ENCODE results near the gene TAS1R2. TPM values are rescaled to one million over a fixed set of nuclear protein-coding genes. Genes with fewer than 3 reads are reported as not detected.

TAS1R2 gene
- polyA plus RNA-seq, 2 of the 4 experiments (the other 2 are of a cell fraction), result not detected

DNA sequence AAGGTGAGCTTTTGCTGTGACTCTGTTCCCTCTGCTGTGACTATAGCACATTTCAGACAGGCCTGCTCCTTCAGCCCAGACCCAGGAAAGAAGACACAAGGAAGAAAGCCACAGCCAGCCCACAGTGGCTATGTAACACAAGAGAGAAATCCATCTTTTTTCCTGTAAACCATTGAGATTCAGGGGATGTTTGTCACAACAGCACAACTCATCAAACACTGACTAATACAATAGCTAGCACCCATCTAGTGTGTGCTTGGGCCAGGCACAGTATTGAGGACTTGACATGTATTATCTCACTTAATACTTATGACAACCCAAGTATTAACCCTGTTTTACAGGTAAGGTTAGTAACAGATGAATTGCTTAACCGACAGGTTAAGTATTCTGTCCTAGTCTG is 29.8 kb downstream of the TAS1R2 start:
- WGBS (ENCODE audit: missing lambda C conversion rate), result 64% methylated on average over 1 of the region's 1 CpG
- no peak for TF ChIP-seq KDM5A (IDR thresholded peaks at IDR 0.05)
- no peak for TF ChIP-seq SREBF2 (IDR thresholded peaks at IDR 0.05)
- TF ChIP-seq PHF8 (IDR thresholded peaks at IDR 0.05; ENCODE audit: borderline replicate concordance, low read depth), result no peak
- no peak for TF ChIP-seq KDM1A (IDR thresholded peaks at IDR 0.05; ENCODE audit: low read depth)
- no peak for TF ChIP-seq FOSL2 (IDR thresholded peaks at IDR 0.05)
- TF ChIP-seq FOSL2 (CRISPR knock-in tag; IDR thresholded peaks at IDR 0.05), result no peak
- TF ChIP-seq, protein P1, sequence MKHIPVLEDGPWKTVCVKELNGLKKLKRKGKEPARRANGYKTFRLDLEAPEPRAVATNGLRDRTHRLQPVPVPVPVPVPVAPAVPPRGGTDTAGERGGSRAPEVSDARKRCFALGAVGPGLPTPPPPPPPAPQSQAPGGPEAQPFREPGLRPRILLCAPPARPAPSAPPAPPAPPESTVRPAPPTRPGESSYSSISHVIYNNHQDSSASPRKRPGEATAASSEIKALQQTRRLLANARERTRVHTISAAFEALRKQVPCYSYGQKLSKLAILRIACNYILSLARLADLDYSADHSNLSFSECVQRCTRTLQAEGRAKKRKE (CRISPR knock-in tag; IDR thresholded peaks at IDR 0.05; ENCODE audit: low read depth), result no peak
- TF ChIP-seq, protein P2, sequence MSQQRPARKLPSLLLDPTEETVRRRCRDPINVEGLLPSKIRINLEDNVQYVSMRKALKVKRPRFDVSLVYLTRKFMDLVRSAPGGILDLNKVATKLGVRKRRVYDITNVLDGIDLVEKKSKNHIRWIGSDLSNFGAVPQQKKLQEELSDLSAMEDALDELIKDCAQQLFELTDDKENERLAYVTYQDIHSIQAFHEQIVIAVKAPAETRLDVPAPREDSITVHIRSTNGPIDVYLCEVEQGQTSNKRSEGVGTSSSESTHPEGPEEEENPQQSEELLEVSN (IDR thresholded peaks at IDR 0.05; ENCODE audit: borderline replicate concordance, low read depth), result no peak
- CTCF ChIA-PET, result interaction anchor here (1.0 to 2.1 kb wide), 3 partner anchors 9 to 232 kb away, joined by 3 to 11 read pairs (median 5); no protein-coding TSS in a partner anchor
- POLR2A ChIA-PET, result no interaction called here
- H3K4me3 ChIP-seq, result no peak overlapping the region
- H3K4me1 ChIP-seq, result no peaks in the 10 kb centered on the region
- ATAC-seq (no peak), DNase-seq (ENCODE audit: low read depth in 1 of 2, low spot score in 1 of 2) (no peak), FAIRE-seq (no peak)
- H3K4me2 ChIP-seq, result no peak overlapping the region
- H3K9me3 ChIP-seq, result peaks cover 4% of the 10 kb centered on the region; the same call in 1 of the 3 replicates
- no peak overlapping the region for H3K27ac ChIP-seq

DNA sequence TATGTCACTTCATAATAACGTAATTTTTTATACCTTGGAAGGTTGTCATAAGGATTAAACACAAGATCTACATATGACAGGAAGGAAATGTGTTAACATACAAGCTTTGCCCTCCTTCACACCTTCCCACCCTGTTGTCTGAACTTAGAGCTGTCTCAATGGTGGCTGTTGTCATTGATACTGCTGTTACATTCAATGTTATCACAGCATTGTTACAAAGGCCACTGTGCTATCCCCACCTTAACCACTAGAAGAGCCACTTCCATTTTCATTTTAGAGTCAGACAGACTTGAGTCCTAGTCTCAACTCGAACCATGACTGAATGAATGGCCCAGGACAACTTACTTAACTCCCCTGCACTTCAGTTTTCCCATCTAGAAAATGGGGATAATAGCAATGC is 31.2 kb downstream of the TAS1R2 start:
- Histone ChIP-seq H3K4me1 (no peaks in the 10 kb centered on the region), H3K4me2 (no peak overlapping the region), H3K9me3 (peaks cover 4% of the 10 kb centered on the region; the same call in 1 of the 3 replicates), H3K4me3 (no peak overlapping the region), H3K27ac (no peak overlapping the region)
- DNase-seq (ENCODE audit: low read depth in 1 of 2, low spot score in 1 of 2), result no peak
- ATAC-seq, result no peak
- CTCF ChIA-PET, result interaction anchor here (1.1 kb wide), 1 partner anchor 231 kb away, joined by 4 read pairs; no protein-coding TSS in a partner anchor
- POLR2A ChIA-PET, result no interaction called here
- TF ChIP-seq, protein P3, sequence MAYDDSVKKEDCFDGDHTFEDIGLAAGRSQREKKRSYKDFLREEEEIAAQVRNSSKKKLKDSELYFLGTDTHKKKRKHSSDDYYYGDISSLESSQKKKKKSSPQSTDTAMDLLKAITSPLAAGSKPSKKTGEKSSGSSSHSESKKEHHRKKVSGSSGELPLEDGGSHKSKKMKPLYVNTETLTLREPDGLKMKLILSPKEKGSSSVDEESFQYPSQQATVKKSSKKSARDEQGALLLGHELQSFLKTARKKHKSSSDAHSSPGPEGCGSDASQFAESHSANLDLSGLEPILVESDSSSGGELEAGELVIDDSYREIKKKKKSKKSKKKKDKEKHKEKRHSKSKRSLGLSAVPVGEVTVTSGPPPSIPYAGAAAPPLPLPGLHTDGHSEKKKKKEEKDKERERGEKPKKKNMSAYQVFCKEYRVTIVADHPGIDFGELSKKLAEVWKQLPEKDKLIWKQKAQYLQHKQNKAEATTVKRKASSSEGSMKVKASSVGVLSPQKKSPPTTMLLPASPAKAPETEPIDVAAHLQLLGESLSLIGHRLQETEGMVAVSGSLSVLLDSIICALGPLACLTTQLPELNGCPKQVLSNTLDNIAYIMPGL (CRISPR knock-in tag; IDR thresholded peaks at IDR 0.05; ENCODE audit: borderline replicate concordance), result no peak
- TF ChIP-seq POLR2A (IDR thresholded peaks at IDR 0.05; ENCODE audit: low read length) (no peak), KDM5A (IDR thresholded peaks at IDR 0.05) (no peak)
- WGBS (ENCODE audit: missing lambda C conversion rate), result 3% methylated on average over 2 of the region's 2 CpGs
- FAIRE-seq, result no peak

DNA sequence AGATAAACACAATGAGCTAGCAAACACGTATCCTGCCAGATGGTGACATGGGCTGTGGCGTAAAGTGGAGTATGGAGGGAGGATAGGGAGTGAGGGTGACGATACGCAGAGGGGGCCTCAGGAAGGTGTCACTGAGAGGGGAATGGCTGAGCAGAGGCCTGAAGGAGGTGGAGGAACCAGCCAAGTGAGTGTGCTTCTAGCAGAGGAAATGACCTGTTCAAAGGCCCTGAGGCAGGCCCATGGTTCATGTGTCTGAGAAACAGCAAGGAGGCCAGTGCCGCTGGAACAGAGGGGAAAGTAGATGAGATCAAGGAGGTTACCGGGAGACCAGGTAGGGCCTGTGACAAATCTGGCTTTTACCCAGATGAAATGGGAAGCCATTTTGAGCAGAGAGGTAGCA is 36.0 kb downstream of the TAS1R2 start:
- Histone ChIP-seq H3K4me1 (no peaks in the 10 kb centered on the region), H3K27ac (no peak overlapping the region), H3K4me3 (no peak overlapping the region), H3K4me2 (no peak overlapping the region), H3K9me3 (no peaks in the 10 kb centered on the region; the same call in 2 of the 3 replicates)
- 86% methylated on average over 6 of the region's 6 CpGs for WGBS (ENCODE audit: missing lambda C conversion rate)
- CTCF ChIA-PET, result interaction anchor here (0.6 to 12.6 kb wide), 4 partner anchors 52 to 226 kb away, joined by 3 to 236 read pairs (median 5); no protein-coding TSS in a partner anchor
- no peak for ATAC-seq
- DNase-seq (ENCODE audit: low read depth in 1 of 2, low spot score in 1 of 2), result no peak
- no peak for FAIRE-seq
- TF ChIP-seq RCOR1 (IDR thresholded peaks at IDR 0.05; ENCODE audit: low read depth, low read length) (no peak), JUN (IDR thresholded peaks at IDR 0.05) (no peak), GATA3 (IDR thresholded peaks at IDR 0.05; ENCODE audit: borderline replicate concordance) (no peak), EP300 (IDR thresholded peaks at IDR 0.05) (no peak), NFE2L2 (conservative IDR thresholded peaks at IDR 0.05; ENCODE audit: low read length) (no peak), HEYL (CRISPR knock-in tag; IDR thresholded peaks at IDR 0.05) (no peak)
- TF ChIP-seq, protein P4, sequence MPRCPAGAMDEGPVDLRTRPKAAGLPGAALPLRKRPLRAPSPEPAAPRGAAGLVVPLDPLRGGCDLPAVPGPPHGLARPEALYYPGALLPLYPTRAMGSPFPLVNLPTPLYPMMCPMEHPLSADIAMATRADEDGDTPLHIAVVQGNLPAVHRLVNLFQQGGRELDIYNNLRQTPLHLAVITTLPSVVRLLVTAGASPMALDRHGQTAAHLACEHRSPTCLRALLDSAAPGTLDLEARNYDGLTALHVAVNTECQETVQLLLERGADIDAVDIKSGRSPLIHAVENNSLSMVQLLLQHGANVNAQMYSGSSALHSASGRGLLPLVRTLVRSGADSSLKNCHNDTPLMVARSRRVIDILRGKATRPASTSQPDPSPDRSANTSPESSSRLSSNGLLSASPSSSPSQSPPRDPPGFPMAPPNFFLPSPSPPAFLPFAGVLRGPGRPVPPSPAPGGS (IDR thresholded peaks at IDR 0.05), result no peak
- POLR2A ChIA-PET, result no interaction called here

Measured in A549 (cell line).